ENCODE results near the gene NOP58.
"Not testable (repeated sequence)": the region's sequence is repeated elsewhere in the genome, so short reads cannot be mapped to it uniquely, and the experiment has no call there.

The NOP58 gene, protein sequence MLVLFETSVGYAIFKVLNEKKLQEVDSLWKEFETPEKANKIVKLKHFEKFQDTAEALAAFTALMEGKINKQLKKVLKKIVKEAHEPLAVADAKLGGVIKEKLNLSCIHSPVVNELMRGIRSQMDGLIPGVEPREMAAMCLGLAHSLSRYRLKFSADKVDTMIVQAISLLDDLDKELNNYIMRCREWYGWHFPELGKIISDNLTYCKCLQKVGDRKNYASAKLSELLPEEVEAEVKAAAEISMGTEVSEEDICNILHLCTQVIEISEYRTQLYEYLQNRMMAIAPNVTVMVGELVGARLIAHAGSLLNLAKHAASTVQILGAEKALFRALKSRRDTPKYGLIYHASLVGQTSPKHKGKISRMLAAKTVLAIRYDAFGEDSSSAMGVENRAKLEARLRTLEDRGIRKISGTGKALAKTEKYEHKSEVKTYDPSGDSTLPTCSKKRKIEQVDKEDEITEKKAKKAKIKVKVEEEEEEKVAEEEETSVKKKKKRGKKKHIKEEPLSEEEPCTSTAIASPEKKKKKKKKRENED

DNA sequence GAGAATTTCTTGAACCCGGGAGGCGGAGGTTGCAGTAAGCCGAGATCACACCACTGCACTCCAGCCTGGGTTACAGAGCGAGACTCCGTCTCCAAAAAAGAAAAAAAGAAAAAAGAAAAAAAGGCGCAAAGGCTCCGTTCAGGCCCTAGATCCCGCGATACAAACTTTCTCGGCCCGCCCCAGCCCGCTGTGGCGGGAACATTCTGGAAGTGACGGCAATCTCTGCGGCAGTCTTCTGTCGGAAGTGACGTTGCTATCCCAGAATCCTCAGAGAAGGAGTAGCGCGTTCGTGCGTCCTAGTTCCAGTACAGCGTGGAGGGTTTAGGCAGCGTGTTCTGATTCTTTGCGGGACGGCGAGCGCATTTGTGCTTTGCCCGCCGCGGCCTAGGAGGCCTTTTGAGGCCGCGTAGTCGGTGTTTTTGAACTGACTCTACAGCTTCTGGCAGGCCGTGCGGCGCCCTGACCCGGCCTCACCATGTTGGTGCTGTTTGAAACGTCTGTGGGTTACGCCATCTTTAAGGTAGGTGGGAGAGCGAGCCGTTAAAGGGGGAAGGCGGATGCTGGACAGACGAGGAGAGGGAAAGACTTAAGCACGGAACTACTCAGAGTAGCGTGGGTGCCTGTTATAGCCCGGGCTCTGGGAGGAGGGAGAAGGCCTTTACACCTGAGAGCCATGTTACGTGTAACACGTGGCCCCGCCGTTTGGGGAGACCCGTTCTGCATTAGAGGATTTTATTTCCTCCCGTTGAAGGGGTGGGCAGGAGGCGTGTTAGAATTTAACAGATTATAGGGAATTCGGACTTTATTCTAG is at the start of gene NOP58:
Gene NOP58 (plus strand): TSS at position 297 of the 811 bp plus-strand sequence. CDS start 179 bp downstream, at position 476.
- ChIA-PET CTCF (no interaction called here), POLR2A (interaction anchor here (1.6 kb wide), 1 partner anchor 28 kb away, joined by 3 read pairs; the partner anchor contains the start of gene SUMO1)
- TF ChIP-seq TARDBP (IDR thresholded peaks at IDR 0.05) (no peak), L3MBTL2 (conservative IDR thresholded peaks at IDR 0.05) (peak; percentile 70), CTBP1 (IDR thresholded peaks at IDR 0.05; ENCODE audit: borderline replicate concordance) (no peak), SUZ12 (IDR thresholded peaks at IDR 0.05) (no peak), BHLHE40 (IDR thresholded peaks at IDR 0.05; ENCODE audit: borderline replicate concordance) (no peak), ARNT (IDR thresholded peaks at IDR 0.05) (no peak), ZNF384 (IDR thresholded peaks at IDR 0.05) (peak; percentile 86), FOXM1 (IDR thresholded peaks at IDR 0.05; ENCODE audit: borderline replicate concordance) (no peak), FOXA1 (IDR thresholded peaks at IDR 0.05) (no peak), HDGF (IDR thresholded peaks at IDR 0.05; ENCODE audit: borderline replicate concordance) (no peak), LEF1 (IDR thresholded peaks at IDR 0.05; ENCODE audit: borderline replicate concordance) (no peak), NFRKB (IDR thresholded peaks at IDR 0.05) (peak; percentile 88), ELF4 (IDR thresholded peaks at IDR 0.05) (peak; percentile 73; the same call in 1 of the 2 replicates), FOXK2 (IDR thresholded peaks at IDR 0.05) (no peak), SP1 (IDR thresholded peaks at IDR 0.05) (no peak)
- TF ChIP-seq, protein P1, sequence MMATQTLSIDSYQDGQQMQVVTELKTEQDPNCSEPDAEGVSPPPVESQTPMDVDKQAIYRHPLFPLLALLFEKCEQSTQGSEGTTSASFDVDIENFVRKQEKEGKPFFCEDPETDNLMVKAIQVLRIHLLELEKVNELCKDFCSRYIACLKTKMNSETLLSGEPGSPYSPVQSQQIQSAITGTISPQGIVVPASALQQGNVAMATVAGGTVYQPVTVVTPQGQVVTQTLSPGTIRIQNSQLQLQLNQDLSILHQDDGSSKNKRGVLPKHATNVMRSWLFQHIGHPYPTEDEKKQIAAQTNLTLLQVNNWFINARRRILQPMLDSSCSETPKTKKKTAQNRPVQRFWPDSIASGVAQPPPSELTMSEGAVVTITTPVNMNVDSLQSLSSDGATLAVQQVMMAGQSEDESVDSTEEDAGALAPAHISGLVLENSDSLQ (IDR thresholded peaks at IDR 0.05), result no peak
- DNase-seq (ENCODE audit: extremely low spot score), result peak; percentile 90

DNA sequence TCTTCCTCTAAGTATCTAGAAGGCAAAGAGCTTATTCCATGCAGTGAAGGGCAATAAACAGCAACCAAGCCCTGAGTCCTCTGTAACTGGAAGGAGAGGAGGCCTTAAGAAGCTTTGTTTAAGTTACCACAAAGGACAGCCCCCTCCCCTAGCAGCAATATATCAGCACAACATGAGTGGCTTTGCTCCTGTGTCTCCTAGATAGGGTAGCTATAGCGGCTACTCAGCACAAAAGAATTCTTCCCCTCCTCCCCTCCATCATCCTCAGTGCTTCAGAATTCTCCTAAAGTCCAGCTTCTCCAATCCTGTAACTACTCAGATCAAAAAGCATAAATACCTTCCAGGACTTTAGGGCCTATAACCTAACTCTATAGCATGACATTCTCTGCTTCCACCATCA is 43.7 kb upstream of the NOP58 start:
- no peak for TF ChIP-seq SP1 (IDR thresholded peaks at IDR 0.05)
- TF ChIP-seq HDGF (IDR thresholded peaks at IDR 0.05; ENCODE audit: borderline replicate concordance), result no peak
- no peak for TF ChIP-seq LEF1 (IDR thresholded peaks at IDR 0.05; ENCODE audit: borderline replicate concordance)
- TF ChIP-seq ZNF384 (IDR thresholded peaks at IDR 0.05), result no peak
- TF ChIP-seq, protein P1 (IDR thresholded peaks at IDR 0.05), result no peak
- no peak for TF ChIP-seq FOXK2 (IDR thresholded peaks at IDR 0.05)
- no peak for TF ChIP-seq L3MBTL2 (conservative IDR thresholded peaks at IDR 0.05)
- POLR2A ChIA-PET, result interaction anchor here (0.8 to 1.2 kb wide), 2 partner anchors 11 to 17 kb away, joined by 5 read pairs; partner anchors contain the start of gene SUMO1
- no peak for DNase-seq (ENCODE audit: extremely low spot score)
- CTCF ChIA-PET, result interaction anchor here (1.1 kb wide), 1 partner anchor 10 kb away, joined by 3 read pairs; no protein-coding TSS in a partner anchor

DNA sequence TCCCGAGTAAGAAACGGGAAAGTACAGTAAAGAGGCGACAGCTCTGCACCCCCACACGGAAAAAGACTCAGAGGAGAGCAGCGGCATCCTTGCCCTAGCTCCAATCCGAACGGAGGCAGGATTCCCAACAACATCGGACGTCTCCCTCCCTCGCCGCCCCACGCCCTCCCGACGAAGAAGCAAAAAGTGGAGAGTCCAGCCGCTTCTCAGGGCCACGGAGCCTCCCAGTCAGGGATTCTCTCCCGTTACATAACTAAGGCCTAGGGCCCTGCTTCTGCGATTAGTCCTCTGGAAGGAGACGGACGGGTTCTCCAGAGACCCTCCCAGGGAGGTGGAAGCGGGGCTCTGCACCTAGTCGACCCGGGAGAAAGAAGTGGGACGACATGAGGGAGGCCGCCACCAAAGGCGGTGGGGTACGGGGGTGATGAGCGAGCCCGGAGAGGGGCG is 27.8 kb upstream of the NOP58 start:
- ChIA-PET CTCF (no interaction called here), POLR2A (interaction anchor here (0.6 to 2.2 kb wide), 17 partner anchors 9 to 116 kb away, joined by 3 to 28 read pairs (median 3); partner anchors contain the start of gene NOP58)
- DNase-seq (ENCODE audit: extremely low spot score), result peak; percentile 60
- TF ChIP-seq CTBP1 (IDR thresholded peaks at IDR 0.05; ENCODE audit: borderline replicate concordance) (no peak), BHLHE40 (IDR thresholded peaks at IDR 0.05; ENCODE audit: borderline replicate concordance) (no peak), ARNT (IDR thresholded peaks at IDR 0.05) (no peak), TARDBP (IDR thresholded peaks at IDR 0.05) (no peak), HDGF (IDR thresholded peaks at IDR 0.05; ENCODE audit: borderline replicate concordance) (no peak), ZNF384 (IDR thresholded peaks at IDR 0.05) (no peak), L3MBTL2 (conservative IDR thresholded peaks at IDR 0.05) (no peak), FOXA1 (IDR thresholded peaks at IDR 0.05) (no peak)

DNA sequence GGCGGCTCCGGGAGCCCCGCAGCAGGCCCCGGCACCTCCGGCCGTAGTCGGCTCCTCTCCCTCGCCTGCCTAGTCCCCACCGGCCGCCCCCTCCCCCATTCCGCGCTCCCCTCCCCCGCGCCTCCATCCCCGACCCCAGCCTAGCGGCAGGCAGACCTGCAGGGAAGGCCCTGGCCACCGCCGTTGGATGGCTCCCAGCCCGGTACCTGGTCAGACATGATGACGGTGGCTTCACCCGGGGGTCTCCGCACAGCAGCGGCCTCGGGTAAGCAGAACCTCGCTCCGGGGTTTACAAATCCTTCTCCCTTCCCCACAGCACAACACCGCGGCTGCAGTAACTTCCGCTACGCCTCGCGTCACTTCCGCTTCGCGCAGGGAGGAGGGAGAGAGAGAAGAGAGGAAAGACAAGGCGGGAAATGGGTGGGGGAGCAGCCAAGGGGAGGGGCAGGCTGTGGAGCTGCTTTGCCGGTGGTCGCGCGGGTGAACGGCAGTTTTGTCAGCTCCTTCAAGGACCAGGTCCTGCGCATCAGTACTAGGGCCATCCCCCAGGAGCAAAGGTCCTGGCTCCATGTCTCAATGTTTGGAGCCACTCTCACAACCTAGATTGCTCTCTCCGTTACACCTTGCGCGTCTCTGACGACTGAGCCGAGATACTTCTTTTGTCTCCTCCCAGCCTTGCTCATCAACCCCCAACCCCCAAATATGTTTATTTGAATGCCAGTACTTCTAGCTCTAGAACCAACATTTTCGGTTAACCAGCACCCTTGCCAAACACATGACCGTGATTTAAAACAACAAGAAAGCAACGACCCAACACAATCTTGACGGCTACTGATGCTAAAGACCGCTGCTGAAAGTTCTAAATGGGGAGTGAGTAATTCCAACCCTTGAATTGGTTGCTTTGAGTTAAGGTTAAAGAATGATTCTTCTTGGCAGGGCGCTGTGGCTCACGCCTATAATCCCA is 27.0 kb upstream of the NOP58 start, which contains the start of gene SUMO1:
Gene SUMO1 (minus strand): TSS at position 364 of the 964 bp plus-strand sequence. CDS start 146 bp downstream, at position 218.
- ChIA-PET CTCF (no interaction called here), POLR2A (interaction anchor here (0.6 to 2.2 kb wide), 17 partner anchors 9 to 384 kb away, joined by 3 to 28 read pairs (median 3); partner anchors contain the start of gene NOP58)
- DNase-seq (ENCODE audit: extremely low spot score), result peak; percentile 91
- TF ChIP-seq, protein P1 (IDR thresholded peaks at IDR 0.05), result no peak
- no peak for TF ChIP-seq FOXA1 (IDR thresholded peaks at IDR 0.05)
- no peak for TF ChIP-seq NFRKB (IDR thresholded peaks at IDR 0.05)
- TF ChIP-seq ZNF384 (IDR thresholded peaks at IDR 0.05), result no peak
- TF ChIP-seq HDGF (IDR thresholded peaks at IDR 0.05; ENCODE audit: borderline replicate concordance), result no peak
- no peak for TF ChIP-seq TARDBP (IDR thresholded peaks at IDR 0.05)
- 0 out of 2 replicates have a peak, but pooled peaks have one; percentile 31 for TF ChIP-seq ELF4 (IDR thresholded peaks at IDR 0.05)
- TF ChIP-seq CTBP1 (IDR thresholded peaks at IDR 0.05; ENCODE audit: borderline replicate concordance), result no peak
- TF ChIP-seq BHLHE40 (IDR thresholded peaks at IDR 0.05; ENCODE audit: borderline replicate concordance), result no peak
- no peak for TF ChIP-seq SP1 (IDR thresholded peaks at IDR 0.05)
- TF ChIP-seq ARNT (IDR thresholded peaks at IDR 0.05), result no peak
- peak; percentile 79 for TF ChIP-seq L3MBTL2 (conservative IDR thresholded peaks at IDR 0.05)
- no peak for TF ChIP-seq FOXM1 (IDR thresholded peaks at IDR 0.05; ENCODE audit: borderline replicate concordance)

DNA sequence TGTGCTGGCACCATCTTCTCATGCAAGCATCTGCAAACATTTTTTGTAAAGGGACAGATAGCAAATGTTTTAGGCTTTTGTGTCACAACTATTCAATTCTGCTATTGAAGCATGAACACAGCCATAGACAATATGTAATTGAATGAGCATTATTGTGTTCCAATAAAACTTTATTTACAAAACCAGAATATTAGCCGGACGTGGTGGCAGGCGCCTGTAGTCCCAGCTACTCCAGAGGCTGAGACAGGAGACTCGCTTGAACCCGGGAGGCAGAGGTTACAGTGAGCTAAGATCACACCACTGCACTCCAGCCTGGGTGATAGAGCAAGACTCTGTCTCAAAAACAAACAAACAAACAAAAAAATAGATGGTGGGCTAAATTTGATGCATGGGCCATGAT is 17.9 kb upstream of the NOP58 start:
- POLR2A ChIA-PET, result interaction anchor here (1.5 kb wide), 1 partner anchor 9 kb away, joined by 7 read pairs; the partner anchor contains the start of gene SUMO1
- CTCF ChIA-PET; DNase-seq (ENCODE audit: extremely low spot score): not testable (repeated sequence)
